Sigmoid colon (tissue), 7 donors: ENCODE measurements around the gene CUX1. TPM values are rescaled to one million over a fixed set of nuclear protein-coding genes. Genes with fewer than 3 reads are reported as not detected.

Experiments used
- DNase-seq: peaks from one replicate; pipeline ENCODE4 v3.0.0-alpha.2; 2019
- H3K27ac ChIP-seq, 4 donors: fragments of 200-600 bp; sonication (generic); one replicate each; pipeline ENCODE4 v1.5.1; 2016 to 2019; ENCODE audit warnings: mild to moderate bottlenecking in 1 of 4
- H3K27me3 ChIP-seq, 3 donors: fragments of 200-600 bp; sonication (generic); one replicate each; pipeline ENCODE4 v1.5.1; 2019; ENCODE audit warnings: mild to moderate bottlenecking in 1 of 3
- H3K36me3 ChIP-seq, 4 donors: fragments of 200-600 bp; sonication (generic); one replicate each; pipeline ENCODE4 v1.5.1; 2016 to 2019
- H3K4me1 ChIP-seq, 4 donors: fragments of 200-600 bp; sonication (generic); one replicate each; pipeline ENCODE4 v1.5.1; 2017 to 2019
- H3K4me3 ChIP-seq, 4 donors: fragments of 200-600 bp; sonication (generic); one replicate each; pipeline ENCODE4 v1.5.1; 2017 to 2019; ENCODE audit warnings: mild to moderate bottlenecking in 2 of 4, moderate library complexity in 1 of 4
- H3K9me3 ChIP-seq, 4 donors: fragments of 200-600 bp in 3 of 4; sonication (generic) in 3 of 4; one replicate each; pipeline versions ENCODE4 v1.5.1 to v1.6.1; 2013 to 2019
- EP300 ChIP-seq, 4 donors: sonication (generic); formaldehyde crosslinking; IDR thresholded peaks; one replicate each; pipeline ENCODE4 v1.6.1; 2017; ENCODE audit warnings: antibody characterized with exemption in 4 of 4
- POLR2A ChIP-seq, 2 donors: fragments of 450-650 bp; IDR thresholded peaks; one replicate each; pipeline ENCODE4 v1.6.1; 2016; ENCODE audit warnings: antibody characterized with exemption in 2 of 2, mild to moderate bottlenecking in 2 of 2, moderate library complexity in 2 of 2
- POLR2AphosphoS5 ChIP-seq, 4 donors: sonication (generic); formaldehyde crosslinking; IDR thresholded peaks; one replicate each; pipeline ENCODE4 v1.6.1; 2017; ENCODE audit warnings: antibody characterized with exemption in 4 of 4
- WGBS, 2 donors: extraction: QIAGEN DNeasy Blood & Tissue Kit; methylation state at CpG; one replicate each; pipeline ENCODE4 v1.1.7; 2013; 5-methylcytosine and 5-hydroxymethylcytosine counted together
- intact Hi-C: fragments of 100-400 bp; cut with DNase I; formaldehyde crosslinking; loops from one replicate; pipeline ENCODE4 v1.15.1; 2023
- polyA plus RNA-seq, 3 donors: library from polyadenylated mRNA; stranded (reverse); fragments of 200-250 nt; gene quantifications; one replicate each; pipeline ENCODE4 v1.2.3, GENCODE V29; 2013
- total RNA-seq, 4 donors: library from RNA; depleted of rRNA; stranded (reverse); fragments of >200 nt; gene quantifications; one replicate each; pipeline ENCODE4 v1.1.0, GENCODE V29; 2016
- TF ChIP-seq, protein P1 (sequence below), 4 experiments: fragments of 450-650 bp in 3 of 4; fragments of 200-600 bp in 1 of 4; IDR thresholded peaks; one replicate each; pipeline ENCODE4 v1.5.1; 2016 to 2019; ENCODE audit warnings: antibody characterized with exemption in 4 of 4, mild to moderate bottlenecking in 3 of 4, moderate library complexity in 2 of 4
- donor health status: healthy with polysubstance abuse.
- donor health status: Bipolar disorder and iron deficiency.
- donor health status: healthy.

The CUX1 gene
- total and polyA plus RNA-seq, 7 donors: 46.7 to 127 (median 49.9) TPM

DNA sequence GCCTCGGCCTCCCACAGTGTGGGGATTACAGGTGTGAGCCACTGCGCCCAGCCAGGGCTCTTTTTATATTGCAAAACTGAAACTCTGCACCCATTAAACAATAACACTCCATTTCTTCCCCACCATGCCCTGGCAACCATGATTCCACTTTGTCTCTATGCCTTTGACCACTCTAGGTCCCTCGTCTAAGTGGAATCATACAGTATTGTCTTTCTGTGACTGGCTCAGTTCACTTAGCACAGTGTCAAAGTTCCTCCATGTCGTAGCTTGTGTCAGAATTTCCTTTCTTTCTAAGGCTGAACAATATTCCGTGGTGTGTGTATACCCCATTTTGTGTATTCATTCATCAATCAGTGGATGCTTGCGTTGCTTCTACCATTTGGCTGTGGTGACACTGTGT lies 46.2 kb downstream of the CUX1 start:
- H3K36me3 ChIP-seq: no peaks in the 10 kb centered on the region
- intact Hi-C loops: no loop called here
- peaks cover 0 to 43% (median 28%) of the 10 kb centered on the region in 4 donors for H3K4me1 ChIP-seq
- H3K4me3 ChIP-seq: no peak overlapping the region
- TF ChIP-seq POLR2AphosphoS5 (IDR thresholded peaks at IDR 0.05): no peak
- no peak for TF ChIP-seq EP300 (IDR thresholded peaks at IDR 0.05)
- TF ChIP-seq POLR2A (IDR thresholded peaks at IDR 0.05): no peak
- TF ChIP-seq, protein P1, sequence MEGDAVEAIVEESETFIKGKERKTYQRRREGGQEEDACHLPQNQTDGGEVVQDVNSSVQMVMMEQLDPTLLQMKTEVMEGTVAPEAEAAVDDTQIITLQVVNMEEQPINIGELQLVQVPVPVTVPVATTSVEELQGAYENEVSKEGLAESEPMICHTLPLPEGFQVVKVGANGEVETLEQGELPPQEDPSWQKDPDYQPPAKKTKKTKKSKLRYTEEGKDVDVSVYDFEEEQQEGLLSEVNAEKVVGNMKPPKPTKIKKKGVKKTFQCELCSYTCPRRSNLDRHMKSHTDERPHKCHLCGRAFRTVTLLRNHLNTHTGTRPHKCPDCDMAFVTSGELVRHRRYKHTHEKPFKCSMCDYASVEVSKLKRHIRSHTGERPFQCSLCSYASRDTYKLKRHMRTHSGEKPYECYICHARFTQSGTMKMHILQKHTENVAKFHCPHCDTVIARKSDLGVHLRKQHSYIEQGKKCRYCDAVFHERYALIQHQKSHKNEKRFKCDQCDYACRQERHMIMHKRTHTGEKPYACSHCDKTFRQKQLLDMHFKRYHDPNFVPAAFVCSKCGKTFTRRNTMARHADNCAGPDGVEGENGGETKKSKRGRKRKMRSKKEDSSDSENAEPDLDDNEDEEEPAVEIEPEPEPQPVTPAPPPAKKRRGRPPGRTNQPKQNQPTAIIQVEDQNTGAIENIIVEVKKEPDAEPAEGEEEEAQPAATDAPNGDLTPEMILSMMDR (IDR thresholded peaks at IDR 0.05): no peak
- H3K27me3 ChIP-seq: no peaks in the 10 kb centered on the region
- DNase-seq: peak; percentile 30
- H3K27ac ChIP-seq: no peak overlapping the region
- no peaks in the 10 kb centered on the region for H3K9me3 ChIP-seq
- WGBS, 2 donors: 95 to 98% methylated on average over 6 of the region's 6 CpGs

DNA sequence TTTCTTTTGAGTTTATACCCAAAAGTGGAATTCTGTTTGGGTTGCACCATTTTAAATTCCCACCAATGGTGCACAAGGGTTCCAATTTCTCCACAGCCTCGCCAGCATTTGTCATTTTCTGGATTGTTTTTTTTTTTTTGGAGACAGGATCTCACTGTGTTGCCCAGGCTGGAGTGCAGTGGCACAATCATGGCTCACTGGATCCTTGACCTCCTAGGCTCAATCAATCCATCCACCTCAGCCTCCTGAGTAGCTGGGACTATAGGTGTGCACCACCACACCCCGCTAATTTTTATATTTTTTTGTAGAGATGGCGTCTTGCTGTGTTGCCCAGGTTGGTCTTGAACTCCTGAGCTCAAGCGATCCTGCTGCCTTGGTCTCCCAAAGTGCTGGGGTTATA lies 46.6 kb downstream of the CUX1 start:
- intact Hi-C loops: no loop called here
- no peak overlapping the region for H3K27ac ChIP-seq
- H3K4me1 ChIP-seq: peaks cover 0 to 45% (median 28%) of the 10 kb centered on the region in 4 donors

DNA sequence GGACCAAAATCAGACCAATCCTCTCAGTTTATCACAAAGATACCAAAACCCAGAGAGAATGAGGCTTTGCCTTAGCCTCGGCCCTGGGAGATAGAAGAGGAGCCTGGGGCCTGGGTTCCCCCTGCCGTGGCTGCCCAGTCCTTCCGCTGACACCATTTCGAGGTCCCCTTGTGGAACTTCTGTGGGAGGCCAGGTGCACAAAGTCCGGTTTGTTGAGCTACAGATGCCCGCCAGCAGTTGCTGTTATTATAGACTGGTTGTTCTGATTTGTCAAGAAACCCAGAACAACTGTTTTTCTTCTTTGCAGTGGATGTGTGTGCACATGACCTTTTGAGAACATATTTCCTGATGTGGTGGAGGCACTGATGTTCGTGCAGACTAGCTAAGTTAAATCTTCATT lies 47.6 kb downstream of the CUX1 start:
- no peaks in the 10 kb centered on the region for H3K36me3 ChIP-seq
- H3K9me3 ChIP-seq: no peaks in the 10 kb centered on the region
- intact Hi-C loops: no loop called here
- H3K27me3 ChIP-seq: no peaks in the 10 kb centered on the region
- peaks cover 0 to 46% (median 28%) of the 10 kb centered on the region in 4 donors for H3K4me1 ChIP-seq
- TF ChIP-seq POLR2A (IDR thresholded peaks at IDR 0.05) (no peak), POLR2AphosphoS5 (IDR thresholded peaks at IDR 0.05) (no peak)
- peak; percentile 28 for DNase-seq
- 68 to 81% methylated on average over 7 of the region's 7 CpGs for WGBS, 2 donors
- no peak overlapping the region for H3K27ac ChIP-seq
- H3K4me3 ChIP-seq: no peak overlapping the region

More for the DNA sequence above, 46.6 kb downstream of the CUX1 start:
- WGBS, 2 donors: 84 to 97% methylated on average over 4 of the region's 4 CpGs
- no peak for TF ChIP-seq POLR2A (IDR thresholded peaks at IDR 0.05)
- TF ChIP-seq, protein P1 (IDR thresholded peaks at IDR 0.05): no peak
- H3K36me3 ChIP-seq: no peaks in the 10 kb centered on the region
- H3K4me3 ChIP-seq: no peak overlapping the region
- no peaks in the 10 kb centered on the region for H3K27me3 ChIP-seq
- peak; percentile 29 for DNase-seq
- no peaks in the 10 kb centered on the region for H3K9me3 ChIP-seq

DNA sequence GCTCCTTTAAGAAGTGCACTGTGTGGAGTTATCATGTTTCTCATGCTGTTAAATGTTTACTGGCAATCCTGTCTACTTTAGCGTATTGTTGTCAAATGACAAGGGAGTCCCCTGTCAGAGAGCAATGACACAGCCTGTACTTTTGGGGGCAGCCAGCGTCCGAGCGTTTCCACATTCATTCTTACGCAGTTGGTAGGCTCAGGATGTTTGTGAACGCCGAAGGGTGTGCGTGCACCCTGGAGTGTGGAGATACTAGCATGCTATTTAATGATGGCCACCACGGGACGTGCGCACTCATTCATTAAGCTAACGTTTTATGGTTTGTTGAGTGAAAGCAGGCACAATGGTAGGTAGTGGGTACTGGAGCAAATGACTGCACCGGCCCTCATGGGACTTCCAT lies 48.0 kb downstream of the CUX1 start:
- Histone ChIP-seq H3K27me3 (no peaks in the 10 kb centered on the region), H3K4me1 (peaks cover 0 to 46% (median 29%) of the 10 kb centered on the region in 4 donors), H3K9me3 (no peaks in the 10 kb centered on the region), H3K27ac (no peak overlapping the region), H3K36me3 (no peaks in the 10 kb centered on the region), H3K4me3 (no peak overlapping the region)
- no peak for DNase-seq
- 91 to 94% methylated on average over 13 of the region's 13 CpGs for WGBS, 2 donors
- TF ChIP-seq EP300 (IDR thresholded peaks at IDR 0.05): no peak
- TF ChIP-seq POLR2A (IDR thresholded peaks at IDR 0.05): no peak
- no peak for TF ChIP-seq POLR2AphosphoS5 (IDR thresholded peaks at IDR 0.05)
- TF ChIP-seq, protein P1 (IDR thresholded peaks at IDR 0.05): no peak
- intact Hi-C loops: no loop called here

DNA sequence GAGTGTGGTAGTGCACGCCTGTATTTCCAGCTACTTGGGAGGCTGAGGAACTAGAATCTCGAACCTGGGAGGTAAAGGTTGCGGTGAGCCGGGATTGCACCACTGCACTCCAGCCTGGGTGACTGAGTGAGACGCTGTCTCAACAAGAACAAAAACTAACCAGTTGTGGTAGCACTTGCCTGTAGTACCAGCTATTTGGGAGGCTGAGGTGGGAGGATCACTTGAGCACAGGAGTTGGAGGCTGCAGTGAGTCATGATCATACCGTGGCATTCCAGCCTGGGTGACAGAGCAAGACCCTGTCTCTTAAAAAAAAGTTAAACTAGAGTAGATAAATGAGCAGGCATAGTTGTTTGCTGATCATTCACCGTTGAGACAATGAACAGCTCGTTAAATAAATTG lies 48.9 kb downstream of the CUX1 start:
- intact Hi-C loops: no loop called here
- Histone ChIP-seq H3K27ac (no peak overlapping the region), H3K27me3 (no peaks in the 10 kb centered on the region), H3K4me1 (peaks cover 0 to 47% (median 36%) of the 10 kb centered on the region in 4 donors), H3K9me3 (no peaks in the 10 kb centered on the region), H3K4me3 (no peak overlapping the region), H3K36me3 (no peaks in the 10 kb centered on the region)
- WGBS, 2 donors: 87 to 94% methylated on average over 8 of the region's 8 CpGs
- DNase-seq: no peak
- TF ChIP-seq POLR2A (IDR thresholded peaks at IDR 0.05) (no peak), POLR2AphosphoS5 (IDR thresholded peaks at IDR 0.05) (no peak), EP300 (IDR thresholded peaks at IDR 0.05) (no peak)
- TF ChIP-seq, protein P1 (IDR thresholded peaks at IDR 0.05): no peak
